Renal pelvis (tissue), 4 donors: Measurements from ENCODE around the gene RPL13. TPM values are rescaled to one million over a fixed set of nuclear protein-coding genes. Genes with fewer than 3 reads are reported as not detected.
"Not testable (repeated sequence)": the region's sequence is repeated elsewhere in the genome, so short reads cannot be mapped to it uniquely, and the experiment has no call there.

Experiments used
- DNase-seq: peaks from one replicate; pipeline ENCODE4 v3.0.0-alpha.2; 2013
- polyA plus RNA-seq, 3 donors: library from polyadenylated mRNA; unstranded; fragments of 120-200 nt; gene quantifications; one replicate each; pipeline ENCODE4 v1.2.1, GENCODE V29; 2013; ENCODE audit not compliant: insufficient read length in 3 of 3

RPL13 gene
- polyA plus RNA-seq, 3 donors = 2,112 to 2,734 (median 2,679) TPM

GRCh38 chr16:89574681-89575246, 14.3 kb downstream of the RPL13 start:
- DNase-seq = peak; percentile 39

- DNase-seq = no peak
Measured at GRCh38 chr16:89575247-89576152, 15.0 kb downstream of the RPL13 start, which contains the start of gene CPNE7. Gene CPNE7, plus strand, starts transcription at chr16:89575758. Its CDS starts 140 bp downstream, at chr16:89575898.

- DNase-seq = no peak
Measured at GRCh38 chr16:89576153-89577054, 15.9 kb downstream of the RPL13 start.

GRCh38 chr16:89577055-89577759, 16.7 kb downstream of the RPL13 start:
- DNase-seq = no peak

GRCh38 chr16:89579351-89579750, 18.9 kb downstream of the RPL13 start:
- no peak for DNase-seq

- DNase-seq = no peak
Measured at GRCh38 chr16:89581045-89581695, 20.7 kb downstream of the RPL13 start.

GRCh38 chr16:89581861-89582563, 21.5 kb downstream of the RPL13 start:
- DNase-seq = no peak

GRCh38 chr16:89582614-89583196, 22.2 kb downstream of the RPL13 start:
- DNase-seq = no peak

- DNase-seq = no peak
Measured at GRCh38 chr16:89583197-89583894, 22.9 kb downstream of the RPL13 start.

- DNase-seq = no peak
Measured at GRCh38 chr16:89583895-89584644, 23.6 kb downstream of the RPL13 start.

GRCh38 chr16:89584768-89585549, 24.5 kb downstream of the RPL13 start:
- DNase-seq = no peak

GRCh38 chr16:89586218-89586617, 25.7 kb downstream of the RPL13 start:
- no peak for DNase-seq

- no peak for DNase-seq
Measured at GRCh38 chr16:89586853-89587252, 26.4 kb downstream of the RPL13 start.

- DNase-seq = not testable (repeated sequence)
Measured at GRCh38 chr16:89587676-89588075, 27.2 kb downstream of the RPL13 start.

- DNase-seq = no peak
Measured at GRCh38 chr16:89588413-89589109, 28.1 kb downstream of the RPL13 start.

- DNase-seq = no peak
Measured at GRCh38 chr16:89589241-89589926, 28.9 kb downstream of the RPL13 start.
